Liver (tissue), 9 donors: ENCODE data around the gene CYP2J2. TPM values are rescaled to one million over a fixed set of nuclear protein-coding genes. Genes with fewer than 3 reads are reported as not detected.

Experiments used
- DNase-seq: peaks from one replicate; pipeline ENCODE4 v3.0.0-alpha.2; 2017; ENCODE audit warnings: low spot score
- H3K27ac ChIP-seq, 2 donors: one replicate each; pipeline ENCODE4 v1.7.0; 2013; ENCODE audit warnings: inconsistent platforms in 2 of 2, low read length in 2 of 2, control low read depth in 1 of 2, low read depth in 1 of 2, mild to moderate bottlenecking in 1 of 2
- H3K27me3 ChIP-seq, 4 donors: one replicate each; pipeline versions ENCODE4 v1.6.1 to v1.7.0; 2013; ENCODE audit warnings: low read length in 3 of 4, inconsistent platforms in 1 of 4, mild to moderate bottlenecking in 1 of 4, moderate library complexity in 1 of 4; ENCODE audit not compliant: control insufficient read depth in 4 of 4, insufficient read depth in 4 of 4
- H3K36me3 ChIP-seq, 4 donors: one replicate each; pipeline versions ENCODE4 v1.6.1 to v1.7.0; 2013; ENCODE audit warnings: low read length in 3 of 4, mild to moderate bottlenecking in 3 of 4, low read depth in 1 of 4, moderate library complexity in 1 of 4; ENCODE audit not compliant: control insufficient read depth in 4 of 4, insufficient read depth in 3 of 4
- H3K4me1 ChIP-seq, 4 donors: one replicate each; pipeline versions ENCODE4 v1.6.1 to v1.7.0; 2013; ENCODE audit warnings: low read length in 3 of 4, mild to moderate bottlenecking in 3 of 4, moderate library complexity in 1 of 4; ENCODE audit not compliant: control insufficient read depth in 4 of 4, insufficient read depth in 4 of 4
- H3K4me3 ChIP-seq, 3 donors: one replicate each; pipeline versions ENCODE4 v1.6.1 to v1.7.0; 2013; ENCODE audit warnings: low read length in 3 of 3, control low read depth in 1 of 3, low read depth in 1 of 3, mild to moderate bottlenecking in 1 of 3
- H3K9ac ChIP-seq, 2 donors: one replicate each; pipeline ENCODE4 v1.7.0; 2013; ENCODE audit warnings: low read length in 2 of 2, mild to moderate bottlenecking in 2 of 2, moderate library complexity in 2 of 2, control low read depth in 1 of 2, low read depth in 1 of 2
- H3K9me3 ChIP-seq, 4 donors: one replicate each; pipeline versions ENCODE4 v1.6.1 to v1.7.0; 2013; ENCODE audit warnings: low read length in 3 of 4; ENCODE audit not compliant: control insufficient read depth in 4 of 4
- EGR1 ChIP-seq, 2 donors: IDR thresholded peaks; 2 replicates each; pipeline ENCODE4 v1.6.1; 2016 to 2018; ENCODE audit warnings: antibody characterized with exemption in 2 of 2, low read depth in 2 of 2
- FOXA1 ChIP-seq: IDR thresholded peaks from 2 replicates; pipeline ENCODE4 v1.6.1; 2016; ENCODE audit warnings: antibody characterized with exemption
- FOXA2 ChIP-seq: IDR thresholded peaks from 2 replicates; pipeline ENCODE4 v1.6.1; 2016; ENCODE audit warnings: antibody characterized with exemption
- GABPA ChIP-seq, 2 donors: IDR thresholded peaks in 1 of 2; conservative IDR thresholded peaks in 1 of 2; 2 replicates each; pipeline ENCODE4 v1.6.1; 2016; ENCODE audit warnings: antibody characterized with exemption in 2 of 2, mild to moderate bottlenecking in 1 of 2, moderate library complexity in 1 of 2
- HNF4A ChIP-seq, 2 donors: conservative IDR thresholded peaks; 2 replicates each; pipeline ENCODE4 v1.6.1; 2016; ENCODE audit warnings: antibody characterized with exemption in 2 of 2, mild to moderate bottlenecking in 2 of 2
- HNF4G ChIP-seq: IDR thresholded peaks from 2 replicates; pipeline ENCODE4 v1.6.1; 2016; ENCODE audit warnings: antibody characterized with exemption
- JUND ChIP-seq, 2 donors: IDR thresholded peaks; 2 replicates each; pipeline ENCODE4 v1.6.1; 2016; ENCODE audit warnings: antibody characterized with exemption in 2 of 2
- NR2F2 ChIP-seq: IDR thresholded peaks from 2 replicates; pipeline ENCODE4 v1.6.1; 2016; ENCODE audit warnings: antibody characterized with exemption
- RAD21 ChIP-seq, 2 donors: IDR thresholded peaks; 2 replicates each; pipeline ENCODE4 v1.6.1; 2016; ENCODE audit warnings: antibody characterized with exemption in 2 of 2, mild to moderate bottlenecking in 2 of 2
- RXRA ChIP-seq, 2 donors: IDR thresholded peaks; 2 replicates each; pipeline ENCODE4 v1.6.1; 2017 to 2018; ENCODE audit warnings: antibody characterized with exemption in 2 of 2, mild to moderate bottlenecking in 1 of 2
- SP1 ChIP-seq: IDR thresholded peaks from 2 replicates; pipeline ENCODE4 v1.6.1; 2018; ENCODE audit warnings: antibody characterized with exemption, mild to moderate bottlenecking
- TAF1 ChIP-seq: conservative IDR thresholded peaks from 2 replicates; pipeline ENCODE4 v1.6.1; 2016; ENCODE audit warnings: antibody characterized with exemption, mild to moderate bottlenecking
- YY1 ChIP-seq: IDR thresholded peaks from 2 replicates; pipeline ENCODE4 v1.6.1; 2016; ENCODE audit warnings: antibody characterized with exemption, mild to moderate bottlenecking
- WGBS: extraction: QIAGEN DNeasy Blood & Tissue Kit; methylation state at CpG from one replicate; pipeline ENCODE4 v1.1.7; 2013; 5-methylcytosine and 5-hydroxymethylcytosine counted together
- polyA plus RNA-seq, 2 donors: library from polyadenylated mRNA; stranded (reverse) in 1 of 2; unstranded in 1 of 2; fragments of 200-250 nt in 1 of 2; fragments of >200 nt in 1 of 2; fragmentation: Nextera tagmentation in 1 of 2; extraction: Ambion mirVana in 1 of 2; gene quantifications; one replicate each; pipeline versions ENCODE4 v1.2.1 to v1.2.3, GENCODE V29; 2013 to 2015
- total RNA-seq, 2 donors: library from RNA; depleted of rRNA; stranded (reverse); fragments of >200 nt; gene quantifications; one replicate each; pipeline ENCODE4 v1.2.3, GENCODE V29; 2014
- TF ChIP-seq, protein P1 (sequence below): fragments of 150-350 bp; IDR thresholded peaks from 2 replicates; pipeline ENCODE4 v1.5.1; 2017; ENCODE audit warnings: improper control_type of control experiment, low read depth, low read length; ENCODE audit not compliant: missing input control
- TF ChIP-seq, protein P2 (sequence below): IDR thresholded peaks from 2 replicates; pipeline ENCODE4 v1.6.1; 2016; ENCODE audit warnings: antibody characterized with exemption
- TF ChIP-seq, protein P3 (sequence below): IDR thresholded peaks from 2 replicates; pipeline ENCODE4 v1.6.1; 2016; ENCODE audit warnings: antibody characterized with exemption, mild to moderate bottlenecking
- TF ChIP-seq, protein P4 (sequence below): IDR thresholded peaks from 2 replicates; pipeline ENCODE4 v1.6.1; 2016; ENCODE audit warnings: antibody characterized with exemption
- donor health status: healthy.
- donor health status: healthy.
- donor health status: healthy.
- donor health status: healthy.
- donor health status: healthy.

CYP2J2 gene, protein sequence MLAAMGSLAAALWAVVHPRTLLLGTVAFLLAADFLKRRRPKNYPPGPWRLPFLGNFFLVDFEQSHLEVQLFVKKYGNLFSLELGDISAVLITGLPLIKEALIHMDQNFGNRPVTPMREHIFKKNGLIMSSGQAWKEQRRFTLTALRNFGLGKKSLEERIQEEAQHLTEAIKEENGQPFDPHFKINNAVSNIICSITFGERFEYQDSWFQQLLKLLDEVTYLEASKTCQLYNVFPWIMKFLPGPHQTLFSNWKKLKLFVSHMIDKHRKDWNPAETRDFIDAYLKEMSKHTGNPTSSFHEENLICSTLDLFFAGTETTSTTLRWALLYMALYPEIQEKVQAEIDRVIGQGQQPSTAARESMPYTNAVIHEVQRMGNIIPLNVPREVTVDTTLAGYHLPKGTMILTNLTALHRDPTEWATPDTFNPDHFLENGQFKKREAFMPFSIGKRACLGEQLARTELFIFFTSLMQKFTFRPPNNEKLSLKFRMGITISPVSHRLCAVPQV
- 10 to 100 TPM; 29.4 to 70.0 TPM for total RNA-seq
- polyA plus RNA-seq, result 10 to 100 TPM; 47.8 to 77.9 TPM

DNA sequence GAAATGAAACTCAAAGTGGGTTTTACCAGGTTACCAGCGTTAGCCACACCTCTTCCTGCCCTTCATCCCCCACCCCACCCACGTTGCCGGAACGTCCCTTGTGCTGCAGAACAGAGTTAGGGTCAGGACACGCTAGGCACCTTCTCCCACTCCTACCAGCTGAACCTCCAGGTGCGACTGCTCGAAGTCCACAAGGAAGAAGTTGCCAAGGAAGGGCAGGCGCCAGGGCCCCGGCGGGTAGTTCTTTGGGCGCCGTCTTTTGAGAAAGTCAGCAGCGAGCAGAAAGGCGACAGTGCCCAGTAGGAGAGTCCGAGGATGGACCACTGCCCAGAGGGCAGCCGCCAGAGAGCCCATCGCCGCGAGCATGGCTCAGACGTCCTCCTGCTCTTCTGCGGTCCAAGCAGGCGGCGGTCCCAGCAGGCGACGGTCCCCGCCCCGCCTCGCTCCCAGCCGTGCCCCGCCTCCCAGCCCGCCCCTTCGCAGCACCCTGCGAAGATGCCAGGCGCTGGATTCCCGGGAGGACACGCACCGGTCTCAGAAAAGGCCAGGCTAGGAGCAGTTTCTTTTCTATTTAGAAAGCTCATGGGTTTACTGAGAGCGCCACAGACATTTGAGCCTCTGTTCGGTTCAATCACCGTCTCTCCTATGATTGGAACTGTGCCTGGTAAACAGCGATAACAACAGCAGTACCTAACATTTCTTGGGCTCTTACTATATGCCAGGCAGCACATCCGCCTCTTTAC is at the start of gene CYP2J2:
Gene CYP2J2, minus strand, starts transcription at position 393 of the 743 bp plus-strand sequence. Its CDS starts 27 bp downstream, at position 366.
- Histone ChIP-seq H3K9me3 (no peaks in the 10 kb centered on the region), H3K4me1 (peaks cover 2 to 18% (median 12%) of the 10 kb centered on the region in 4 donors), H3K4me3 (peak within 1 kb of the TSS; percentile 57 to 99 (median 72)), H3K9ac (peak within 1 kb of the TSS; percentile 72 to 92), H3K27ac (peak within 1 kb of the TSS; percentile 80 to 89), H3K36me3 (no peaks in the 10 kb centered on the region), H3K27me3 (no peaks in the 10 kb centered on the region)
- 2% methylated on average over 42 of the region's 42 CpGs for WGBS
- TF ChIP-seq HNF4A (conservative IDR thresholded peaks at IDR 0.05), result peak in 1 of 2 donors; percentile 13
- TF ChIP-seq TAF1, result peak; percentile 9
- TF ChIP-seq, protein P1, sequence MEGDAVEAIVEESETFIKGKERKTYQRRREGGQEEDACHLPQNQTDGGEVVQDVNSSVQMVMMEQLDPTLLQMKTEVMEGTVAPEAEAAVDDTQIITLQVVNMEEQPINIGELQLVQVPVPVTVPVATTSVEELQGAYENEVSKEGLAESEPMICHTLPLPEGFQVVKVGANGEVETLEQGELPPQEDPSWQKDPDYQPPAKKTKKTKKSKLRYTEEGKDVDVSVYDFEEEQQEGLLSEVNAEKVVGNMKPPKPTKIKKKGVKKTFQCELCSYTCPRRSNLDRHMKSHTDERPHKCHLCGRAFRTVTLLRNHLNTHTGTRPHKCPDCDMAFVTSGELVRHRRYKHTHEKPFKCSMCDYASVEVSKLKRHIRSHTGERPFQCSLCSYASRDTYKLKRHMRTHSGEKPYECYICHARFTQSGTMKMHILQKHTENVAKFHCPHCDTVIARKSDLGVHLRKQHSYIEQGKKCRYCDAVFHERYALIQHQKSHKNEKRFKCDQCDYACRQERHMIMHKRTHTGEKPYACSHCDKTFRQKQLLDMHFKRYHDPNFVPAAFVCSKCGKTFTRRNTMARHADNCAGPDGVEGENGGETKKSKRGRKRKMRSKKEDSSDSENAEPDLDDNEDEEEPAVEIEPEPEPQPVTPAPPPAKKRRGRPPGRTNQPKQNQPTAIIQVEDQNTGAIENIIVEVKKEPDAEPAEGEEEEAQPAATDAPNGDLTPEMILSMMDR, result no peak
- TF ChIP-seq YY1, result peak; percentile 72
- DNase-seq, result peak; percentile 71

DNA sequence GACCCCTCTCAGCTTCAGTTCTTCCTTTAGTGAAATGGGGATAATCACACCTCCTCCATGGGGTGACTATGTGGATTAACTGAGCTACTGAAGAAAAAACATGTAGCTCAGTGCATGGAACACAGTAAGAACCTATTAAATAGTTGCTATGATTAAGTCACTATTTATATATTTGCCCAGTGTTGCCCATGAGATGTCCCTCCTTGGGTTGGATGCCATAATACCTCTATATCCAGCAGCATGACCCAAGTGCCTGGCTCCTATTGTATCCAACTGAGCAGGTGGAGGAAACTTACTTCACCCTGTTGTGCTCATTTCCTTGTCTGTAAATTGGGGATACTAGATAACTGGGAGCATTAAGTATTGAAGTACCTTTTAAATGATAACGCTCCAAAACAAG is 47.1 kb upstream of the CYP2J2 start:
- Histone ChIP-seq H3K9me3 (no peaks in the 10 kb centered on the region), H3K4me3 (no peak overlapping the region), H3K9ac (no peak overlapping the region), H3K4me1 (peaks cover 0 to 6% (median 1%) of the 10 kb centered on the region in 4 donors), H3K36me3 (no peaks in the 10 kb centered on the region), H3K27ac (no peak overlapping the region), H3K27me3 (peaks cover 0 to 3% (median 0%) of the 10 kb centered on the region in 4 donors)
- TF ChIP-seq, protein P2, sequence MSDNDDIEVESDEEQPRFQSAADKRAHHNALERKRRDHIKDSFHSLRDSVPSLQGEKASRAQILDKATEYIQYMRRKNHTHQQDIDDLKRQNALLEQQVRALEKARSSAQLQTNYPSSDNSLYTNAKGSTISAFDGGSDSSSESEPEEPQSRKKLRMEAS, result no peak
- TF ChIP-seq EGR1 (IDR thresholded peaks at IDR 0.05; ENCODE audit: low read depth in 2 of 2) (no peak), SP1 (no peak), FOXA1 (no peak), TAF1 (no peak), JUND (IDR thresholded peaks at IDR 0.05) (no peak), HNF4A (conservative IDR thresholded peaks at IDR 0.05) (no peak), GABPA (IDR thresholded peaks at IDR 0.05 in 1 of 2, conservative IDR thresholded peaks at IDR 0.05 in 1 of 2) (no peak), NR2F2 (no peak), YY1 (no peak), HNF4G (no peak), RAD21 (IDR thresholded peaks at IDR 0.05) (no peak), RXRA (IDR thresholded peaks at IDR 0.05) (no peak), FOXA2 (no peak)
- TF ChIP-seq, protein P3, sequence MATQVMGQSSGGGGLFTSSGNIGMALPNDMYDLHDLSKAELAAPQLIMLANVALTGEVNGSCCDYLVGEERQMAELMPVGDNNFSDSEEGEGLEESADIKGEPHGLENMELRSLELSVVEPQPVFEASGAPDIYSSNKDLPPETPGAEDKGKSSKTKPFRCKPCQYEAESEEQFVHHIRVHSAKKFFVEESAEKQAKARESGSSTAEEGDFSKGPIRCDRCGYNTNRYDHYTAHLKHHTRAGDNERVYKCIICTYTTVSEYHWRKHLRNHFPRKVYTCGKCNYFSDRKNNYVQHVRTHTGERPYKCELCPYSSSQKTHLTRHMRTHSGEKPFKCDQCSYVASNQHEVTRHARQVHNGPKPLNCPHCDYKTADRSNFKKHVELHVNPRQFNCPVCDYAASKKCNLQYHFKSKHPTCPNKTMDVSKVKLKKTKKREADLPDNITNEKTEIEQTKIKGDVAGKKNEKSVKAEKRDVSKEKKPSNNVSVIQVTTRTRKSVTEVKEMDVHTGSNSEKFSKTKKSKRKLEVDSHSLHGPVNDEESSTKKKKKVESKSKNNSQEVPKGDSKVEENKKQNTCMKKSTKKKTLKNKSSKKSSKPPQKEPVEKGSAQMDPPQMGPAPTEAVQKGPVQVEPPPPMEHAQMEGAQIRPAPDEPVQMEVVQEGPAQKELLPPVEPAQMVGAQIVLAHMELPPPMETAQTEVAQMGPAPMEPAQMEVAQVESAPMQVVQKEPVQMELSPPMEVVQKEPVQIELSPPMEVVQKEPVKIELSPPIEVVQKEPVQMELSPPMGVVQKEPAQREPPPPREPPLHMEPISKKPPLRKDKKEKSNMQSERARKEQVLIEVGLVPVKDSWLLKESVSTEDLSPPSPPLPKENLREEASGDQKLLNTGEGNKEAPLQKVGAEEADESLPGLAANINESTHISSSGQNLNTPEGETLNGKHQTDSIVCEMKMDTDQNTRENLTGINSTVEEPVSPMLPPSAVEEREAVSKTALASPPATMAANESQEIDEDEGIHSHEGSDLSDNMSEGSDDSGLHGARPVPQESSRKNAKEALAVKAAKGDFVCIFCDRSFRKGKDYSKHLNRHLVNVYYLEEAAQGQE, result no peak
- TF ChIP-seq, protein P4, sequence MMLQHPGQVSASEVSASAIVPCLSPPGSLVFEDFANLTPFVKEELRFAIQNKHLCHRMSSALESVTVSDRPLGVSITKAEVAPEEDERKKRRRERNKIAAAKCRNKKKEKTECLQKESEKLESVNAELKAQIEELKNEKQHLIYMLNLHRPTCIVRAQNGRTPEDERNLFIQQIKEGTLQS, result no peak
- 41% methylated on average over 1 of the region's 1 CpG for WGBS
- no peak for DNase-seq
